Activated CD4-positive, alpha-beta T cell treated with anti-CD3 and anti-CD28 coated beads, Interleukin-10, Interleukin-2, amounts not matched to agents 100 ng/mL and 50 ng/mL, durations not matched to agents 16 hours and 8 hours (primary cell): ENCODE data around the gene NAP1L1.

Source experiments
- DNase-seq: peaks from one replicate; pipeline ENCODE4 v3.0.0-alpha.2; 2020

The NAP1L1 gene

GRCh38 chr12:76083904-76084862 lies at the start of gene NAP1L1:
Gene NAP1L1, minus strand, starts transcription at chr12:76084685. Its CDS starts 10,466 bp downstream, at chr12:76074219.
- DNase-seq, result peak; percentile 98

GRCh38 chr12:76127588-76127987 lies 43.1 kb upstream of the NAP1L1 start:
- DNase-seq, result no peak

DNA sequence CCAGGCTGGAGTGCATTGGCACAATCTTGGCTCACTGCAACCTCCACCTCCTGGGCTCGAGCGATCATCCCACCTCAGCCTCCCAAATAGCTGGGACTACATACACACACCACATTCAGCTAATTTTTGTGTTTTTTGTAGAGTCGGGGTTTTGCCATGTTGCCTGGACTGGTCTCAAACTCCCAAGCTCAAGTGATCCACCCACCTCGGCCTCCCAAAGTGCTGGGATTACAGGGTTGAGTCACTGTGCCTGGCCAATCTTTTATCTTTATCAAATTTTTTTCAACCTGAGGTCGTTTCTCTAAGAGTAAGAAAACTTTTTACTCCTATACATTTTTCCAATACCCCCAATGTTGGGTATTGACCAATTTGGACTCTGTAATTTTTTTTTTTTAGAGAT lies 40.0 kb upstream of the NAP1L1 start:
- no peak for DNase-seq

DNA sequence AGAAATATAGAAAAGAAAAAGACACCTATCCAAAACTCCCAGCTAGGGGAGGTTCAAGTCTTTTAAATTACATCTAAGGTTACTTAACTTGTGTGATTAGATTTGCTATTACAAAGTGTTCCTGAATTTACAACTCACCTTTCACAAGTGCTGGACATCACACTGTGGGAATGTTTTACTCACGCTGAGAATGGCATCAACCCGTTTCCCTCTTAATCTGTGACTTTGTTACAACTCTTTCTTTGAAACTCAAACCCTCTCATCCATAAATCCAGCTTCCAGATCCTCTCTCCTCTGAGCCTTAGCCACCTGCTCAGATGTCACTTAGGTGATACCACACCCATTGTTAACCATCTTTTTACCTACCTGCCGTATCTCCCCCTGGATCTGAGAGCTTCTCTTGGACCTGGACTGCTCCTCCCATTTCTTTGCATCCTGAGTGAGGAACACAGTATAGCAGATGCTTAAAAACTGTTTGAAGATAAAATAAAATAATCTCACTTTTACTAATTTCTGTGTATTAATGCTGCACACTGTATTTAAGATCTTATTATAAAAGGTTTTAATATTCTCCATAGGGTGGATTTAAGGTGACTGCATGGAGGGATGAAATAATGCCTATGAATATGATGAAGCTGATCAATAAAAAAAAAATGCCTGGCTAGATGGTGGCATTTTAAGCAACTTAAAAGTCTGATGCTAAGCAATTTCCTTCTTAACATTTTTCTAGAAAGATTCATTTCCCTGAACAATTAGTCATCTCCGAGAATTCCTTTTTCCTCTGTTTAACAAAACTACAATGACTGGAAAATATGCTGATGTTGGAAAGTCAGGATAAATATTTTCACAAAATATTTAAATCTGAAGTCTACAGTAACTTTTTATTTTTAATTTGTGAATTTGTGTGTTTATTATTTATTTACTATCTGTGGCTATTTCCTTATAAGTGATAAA lies 39.1 kb upstream of the NAP1L1 start:
- DNase-seq, result no peak

- DNase-seq, result no peak
Measured at GRCh38 chr12:76119887-76120286, 35.4 kb upstream of the NAP1L1 start.

DNA sequence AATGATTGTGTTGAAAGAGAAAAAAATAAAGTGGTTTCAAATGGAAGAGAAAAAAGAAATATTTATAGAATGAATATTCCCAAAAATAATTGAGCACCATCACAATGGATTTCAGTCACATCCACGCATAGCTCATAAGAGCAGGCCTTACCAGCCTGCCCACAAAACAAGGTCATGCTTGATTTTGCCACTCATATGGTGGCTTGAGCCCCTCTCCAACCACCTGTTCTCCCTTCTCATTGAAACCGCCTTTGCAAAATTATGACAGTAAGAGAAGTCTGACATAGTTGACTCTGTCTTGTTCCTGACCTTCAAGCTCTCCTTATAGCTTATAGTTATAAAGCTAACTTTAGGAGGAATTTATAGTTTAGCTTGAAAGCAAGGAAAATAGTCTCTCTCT lies 33.3 kb upstream of the NAP1L1 start:
- no peak for DNase-seq

DNA sequence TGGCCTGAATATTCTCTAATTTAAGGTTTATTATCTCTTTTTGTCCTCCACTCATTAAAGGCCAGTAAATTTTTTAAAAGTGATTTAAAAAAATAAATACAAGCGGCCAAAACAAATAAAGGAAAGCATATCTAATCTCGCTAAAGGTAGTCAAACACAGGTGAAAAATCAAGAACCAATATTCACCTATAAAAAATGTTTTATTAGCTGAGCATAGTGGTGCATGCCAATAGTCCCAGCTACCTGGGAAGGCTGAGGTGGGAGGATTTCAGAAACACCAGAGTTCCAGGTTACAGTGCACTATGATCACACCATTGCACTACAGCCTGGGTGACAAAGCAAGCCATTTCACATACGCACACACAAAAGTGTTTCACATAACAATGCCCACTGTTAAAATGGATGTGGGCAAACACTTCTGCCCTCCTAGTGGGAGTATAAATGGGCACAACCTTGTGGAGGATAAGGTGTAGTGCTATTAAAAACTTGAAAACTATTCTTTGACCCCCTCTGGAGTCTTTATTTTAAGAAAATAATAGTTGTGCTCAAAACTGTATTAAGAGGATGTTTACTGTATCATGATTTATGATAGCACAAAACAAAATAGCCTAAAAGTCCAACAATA lies 32.7 kb upstream of the NAP1L1 start:
- no peak for DNase-seq

GRCh38 chr12:76113800-76114757 lies 29.6 kb upstream of the NAP1L1 start:
- no peak for DNase-seq

DNA sequence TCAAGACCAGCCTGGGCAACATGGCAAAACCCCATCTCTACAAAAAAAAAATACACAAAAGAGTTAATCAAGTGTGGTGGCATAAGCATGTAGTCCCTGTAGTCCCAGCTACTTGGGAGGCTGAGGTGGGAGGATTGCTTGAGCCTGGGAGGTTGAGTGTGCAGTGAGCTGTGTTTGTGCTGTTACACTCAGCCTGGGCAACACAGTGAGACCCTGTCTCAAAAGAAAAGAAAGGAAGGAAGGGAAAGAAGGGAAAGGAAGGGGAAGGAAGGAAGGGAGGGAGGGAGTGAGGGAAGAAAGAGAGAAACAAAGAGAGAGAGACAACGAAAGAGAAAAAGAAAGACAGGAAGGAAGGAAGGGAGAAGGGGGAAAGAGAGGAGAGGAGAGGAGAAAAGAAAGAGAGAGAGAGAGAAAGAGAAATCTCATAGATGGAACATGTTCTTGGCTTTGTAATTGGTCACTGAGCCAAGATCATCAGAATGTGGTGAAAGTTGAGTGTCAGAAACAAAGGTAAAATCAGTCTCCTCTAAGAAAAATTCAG lies 26.8 kb upstream of the NAP1L1 start:
- DNase-seq, result no peak

GRCh38 chr12:76109879-76110278 lies 25.4 kb upstream of the NAP1L1 start:
- no peak for DNase-seq

DNA sequence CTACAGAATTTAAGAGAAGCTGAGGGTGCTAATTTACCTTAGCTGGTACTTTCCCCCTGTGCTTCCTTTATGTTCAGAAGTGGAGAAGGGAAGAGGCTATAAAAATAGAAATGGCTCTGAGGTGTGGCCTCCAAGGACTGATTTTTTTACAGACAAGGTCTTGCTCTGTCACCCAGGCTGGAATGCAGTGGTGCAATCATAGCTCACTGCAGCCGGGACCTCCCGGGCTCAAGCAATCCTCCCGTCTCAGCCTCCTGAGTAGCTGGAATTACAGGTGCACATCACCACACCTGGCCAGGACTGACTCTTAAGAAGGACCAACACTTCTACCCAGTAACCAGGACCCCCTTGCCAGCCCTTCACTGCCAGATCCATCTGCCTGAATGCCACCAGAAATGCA lies 23.9 kb upstream of the NAP1L1 start:
- no peak for DNase-seq

DNA sequence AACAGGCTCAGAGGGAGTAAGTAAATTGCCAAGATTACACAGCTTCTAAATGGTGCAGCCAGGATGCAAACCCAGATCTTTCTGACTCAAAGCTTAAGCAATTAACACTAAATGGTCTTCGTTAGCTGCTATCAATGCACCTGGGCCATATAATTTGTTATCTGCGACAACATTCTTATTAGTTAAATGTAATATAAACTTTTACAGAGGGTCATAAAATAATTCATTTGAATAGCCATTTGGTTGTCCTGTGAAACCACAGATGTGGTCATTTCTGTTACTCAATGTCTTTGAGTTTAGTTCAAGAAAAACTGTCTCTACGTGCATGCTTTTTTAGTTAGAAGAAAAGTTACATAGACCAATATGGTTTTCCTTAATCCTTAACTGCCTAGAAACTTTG lies 22.1 kb upstream of the NAP1L1 start:
- DNase-seq, result no peak

- DNase-seq, result no peak
Measured at GRCh38 chr12:76103958-76104357, 19.5 kb upstream of the NAP1L1 start.

DNA sequence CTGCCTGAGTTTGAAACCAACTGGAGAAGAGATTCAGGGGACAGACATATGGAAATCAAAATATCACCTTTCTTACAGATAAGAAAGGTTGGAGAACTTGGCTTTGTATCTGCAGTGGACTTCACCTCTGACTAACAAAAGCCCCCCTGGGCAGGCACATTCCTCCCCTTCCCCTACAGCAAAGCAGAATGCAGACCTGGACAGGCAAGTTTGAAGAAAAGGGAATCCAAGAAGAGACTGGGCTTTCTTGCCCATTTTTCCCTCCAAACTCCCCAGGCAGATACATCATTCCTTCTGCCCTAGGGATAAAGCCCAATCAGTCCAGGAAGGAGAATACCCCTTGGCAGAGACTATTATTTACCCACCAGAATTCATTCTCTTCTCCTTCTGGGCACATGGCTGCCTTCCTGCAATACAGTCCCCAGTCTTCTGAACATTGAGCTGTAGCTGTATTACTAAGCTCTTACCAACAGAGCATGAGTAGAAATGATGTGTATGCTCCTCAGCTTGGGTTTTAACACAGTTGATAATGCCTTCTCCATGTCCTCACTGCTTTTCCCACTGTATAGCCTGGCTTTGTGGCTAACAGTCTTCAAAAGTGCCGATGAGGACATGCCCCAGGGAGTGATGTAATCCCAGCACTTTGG lies 17.4 kb upstream of the NAP1L1 start:
- no peak for DNase-seq

DNA sequence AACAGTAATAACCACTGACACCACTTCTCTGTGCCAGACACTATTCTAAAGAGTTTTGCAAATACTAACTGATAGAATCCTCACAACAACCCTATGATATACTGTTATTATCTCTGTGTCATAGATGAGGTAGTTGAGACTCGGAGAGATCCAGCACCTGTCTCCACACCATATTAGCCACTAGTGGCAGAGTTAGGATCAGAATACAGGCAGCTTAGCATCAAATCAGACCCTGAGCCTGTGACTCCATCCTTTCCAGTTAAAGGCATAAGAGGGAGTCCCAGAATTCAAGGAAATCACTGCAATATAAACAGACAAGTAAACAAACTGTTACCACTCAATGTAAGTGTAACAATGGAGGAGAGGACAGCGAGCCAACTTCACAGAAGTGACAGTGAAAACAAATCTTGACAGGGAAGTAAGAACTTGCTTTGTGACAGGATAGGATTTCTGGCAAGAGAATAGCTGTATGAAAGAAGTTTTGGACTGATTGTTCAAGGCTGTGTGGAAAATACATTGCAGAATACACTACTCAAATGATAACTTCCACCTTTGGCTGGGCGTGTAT lies 11.7 kb upstream of the NAP1L1 start:
- DNase-seq, result no peak

- no peak for DNase-seq
Measured at GRCh38 chr12:76094754-76095153, 10.3 kb upstream of the NAP1L1 start.

DNA sequence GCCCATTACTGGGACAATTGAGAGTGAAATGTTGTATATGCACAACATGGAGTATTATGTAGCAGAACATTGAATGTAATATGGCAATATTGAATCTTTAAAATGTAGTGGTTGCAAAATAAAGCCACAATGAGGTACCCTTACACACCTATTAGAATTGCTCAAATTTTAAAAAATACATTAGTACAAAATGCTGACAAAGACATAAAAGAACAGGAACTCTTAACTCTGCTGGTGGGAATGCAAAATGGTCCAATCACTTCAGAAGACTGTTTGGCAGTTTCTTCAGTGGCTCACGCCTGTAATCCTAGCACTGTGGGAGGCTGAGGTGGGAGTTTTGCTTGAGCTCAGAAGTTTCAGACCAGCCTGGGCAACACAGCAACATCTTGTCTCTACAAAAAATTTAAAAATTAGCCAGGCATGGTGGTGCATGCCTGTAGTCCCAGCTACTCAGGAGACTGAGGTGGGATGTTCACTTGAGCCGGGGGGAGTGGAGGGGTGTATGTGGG lies 6.8 kb upstream of the NAP1L1 start:
- DNase-seq, result no peak

DNA sequence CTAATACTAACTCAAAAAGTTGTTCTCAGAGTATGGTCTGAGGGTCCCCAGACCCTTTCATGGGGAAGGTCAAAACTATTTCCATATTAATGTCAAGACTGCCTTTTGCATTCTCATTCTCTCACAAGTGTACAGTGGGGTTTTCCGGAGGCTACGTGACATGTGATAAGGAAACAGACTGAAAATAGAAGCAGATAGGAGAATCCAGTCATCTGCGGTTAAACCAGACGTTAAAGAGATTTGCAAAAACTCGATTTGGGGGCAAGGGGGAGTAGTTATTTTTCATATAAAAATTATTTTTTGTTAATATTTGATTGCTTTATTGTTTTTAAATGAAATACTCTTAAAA lies 1.0 kb upstream of the NAP1L1 start:
- DNase-seq, result peak; percentile 76

DNA sequence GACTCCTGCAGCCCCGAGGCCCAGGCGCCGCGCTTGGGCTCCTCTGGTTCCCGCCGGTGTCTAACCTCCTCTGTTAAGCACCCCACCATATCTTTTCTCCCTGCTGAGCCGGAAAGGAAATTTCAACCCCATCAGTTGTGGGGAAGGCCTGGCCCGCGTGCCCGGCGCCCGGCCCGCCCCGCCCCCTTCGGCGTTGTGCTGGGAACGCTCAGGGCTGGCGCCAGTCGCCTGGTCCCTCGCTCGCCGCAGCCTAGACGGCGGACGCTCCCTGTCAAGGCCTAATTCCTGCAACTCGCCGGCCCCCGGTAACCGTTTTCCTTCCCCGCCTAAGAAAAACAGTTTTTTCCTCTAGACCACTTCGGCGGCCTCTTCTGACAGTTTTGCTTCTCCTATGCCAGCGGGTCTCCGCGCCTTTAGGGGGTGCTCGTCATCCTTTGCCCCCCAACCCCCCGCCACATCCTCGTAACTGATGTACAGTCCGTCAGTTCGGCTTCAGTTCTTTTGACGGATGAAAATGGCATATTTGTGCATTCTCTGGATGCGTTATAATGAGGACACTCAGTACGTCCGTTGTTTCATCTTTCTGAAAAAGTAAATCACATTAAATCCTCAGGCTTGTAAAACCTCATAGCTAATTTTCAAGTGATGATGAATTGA lies 506 bp upstream of the NAP1L1 start:
- no peak for DNase-seq
